K562 (cell line): ENCODE data around the gene EIF5. TPM values are rescaled to one million over a fixed set of nuclear protein-coding genes. Genes with fewer than 3 reads are reported as not detected.

Source experiments
- CLOCK ChIP-seq: fragments of 250-450 bp; sonication (Bioruptor Pico); IDR thresholded peaks from 2 replicates; pipeline ENCODE4 v1.4.0; 2020; ENCODE audit warnings: mild to moderate bottlenecking, moderate library complexity, borderline replicate concordance
- FUS ChIP-seq: fragments of 200-400 bp; formaldehyde crosslinking; optimal IDR thresholded peaks from 2 replicates; pipeline ENCODE3; 2017; ENCODE audit warnings: low read depth, low read length
- HCFC1 ChIP-seq: IDR thresholded peaks from 2 replicates; pipeline ENCODE4 v1.6.1; 2012; ENCODE audit warnings: low read depth, low read length, improper control_type of control experiment
- HINFP ChIP-seq: fragments of 450-650 bp; conservative IDR thresholded peaks from 2 replicates; pipeline ENCODE4 v1.6.1; 2016; ENCODE audit warnings: missing genetic modification characterization, low read depth, mild to moderate bottlenecking, control low read depth, missing compliant biosample characterization
- KLF16 ChIP-seq: IDR thresholded peaks from 2 replicates; pipeline ENCODE4 v1.6.1; 2016; ENCODE audit warnings: antibody characterized with exemption
- MGA ChIP-seq: fragments of 450-650 bp; IDR thresholded peaks from 2 replicates; pipeline ENCODE4 v1.6.1; 2016; ENCODE audit warnings: mild to moderate bottlenecking, moderate library complexity
- RAD51 ChIP-seq: fragments of 450-650 bp; IDR thresholded peaks from 2 replicates; pipeline ENCODE4 v1.7.1; 2016; ENCODE audit warnings: low read depth, mild to moderate bottlenecking, borderline replicate concordance
- TAL1 ChIP-seq: fragments of 450-650 bp; IDR thresholded peaks from 2 replicates; pipeline ENCODE4 v1.6.1; 2016; ENCODE audit warnings: mild to moderate bottlenecking
- ZNF274 ChIP-seq: IDR thresholded peaks from 2 replicates; pipeline ENCODE4 v1.6.1; 2011; ENCODE audit warnings: low read depth, mild to moderate bottlenecking, low read length, moderate library complexity, borderline replicate concordance
- ZNF41 ChIP-seq: fragments of 250-450 bp; sonication (Bioruptor Pico); conservative IDR thresholded peaks from 2 replicates; pipeline ENCODE4 v1.4.0; 2020; ENCODE audit warnings: mild to moderate bottlenecking
- ZNF57 ChIP-seq: fragments of 450-650 bp; formaldehyde crosslinking; IDR thresholded peaks from 2 replicates; pipeline ENCODE4 v1.4.0; 2020; ENCODE audit warnings: mild to moderate bottlenecking, moderate library complexity
- polyA plus RNA-seq, 8 experiments: library from polyadenylated mRNA; depleted of rRNA in 4 of 8; stranded (reverse) in 5 of 8; unstranded in 3 of 8; fragments of >200 nt; fragmentation: Nextera tagmentation in 2 of 8; fragmentation: Illumina TruSeq in 1 of 8; extraction: Ambion mirVana in 2 of 8; extraction: Trizol in 1 of 8; gene quantifications; 2 replicates each; pipeline versions ENCODE4 v1.2.1 to v1.2.3, GENCODE V29; 2011 to 2014; ENCODE audit warnings: inconsistent platforms in 1 of 8, missing spikeins in 1 of 8
- total RNA-seq, 7 experiments: library from RNA; depleted of rRNA in 6 of 7; stranded (reverse); fragments of >200 nt in 6 of 7; fragmentation: Illumina TruSeq in 2 of 7; extraction: Trizol in 2 of 7; gene quantifications; 2 replicates each; pipeline versions ENCODE4 v1.2.1 to v1.2.3, GENCODE V29; 2011 to 2021; ENCODE audit warnings: low replicate concordance in 1 of 7

Gene EIF5
- total and polyA plus RNA-seq, 9 of the 15 experiments (the other 6 are each of a cell fraction or from before 2014, with no cell fraction given), result 92.7 to 442 (median 190) TPM

- no peak for TF ChIP-seq MGA
- no peak for TF ChIP-seq TAL1
- TF ChIP-seq KLF16, result no peak
- TF ChIP-seq ZNF41, result no peak
- TF ChIP-seq RAD51, result no peak
- no peak for TF ChIP-seq FUS
- no peak for TF ChIP-seq HCFC1
- TF ChIP-seq CLOCK (CRISPR knock-in tag), result no peak
- TF ChIP-seq ZNF274, result no peak
- no peak for TF ChIP-seq HINFP (tag)
- no peak for TF ChIP-seq ZNF57
Observed at GRCh38 chr14:103329401-103330347, 4.4 kb upstream of the EIF5 start (continued).
